C4-2B (cell line): Measurements from ENCODE around the gene ESRRG.

Experiments used
- ZFX ChIP-seq: fragments of 450-650 bp; IDR thresholded peaks from 2 replicates; pipeline ENCODE4 v1.6.1; 2017
- TF ChIP-seq, protein P1 (sequence below): fragments of 450-650 bp; conservative IDR thresholded peaks from 2 replicates; pipeline ENCODE4 v1.5.1; 2017; ENCODE audit warnings: mild to moderate bottlenecking

DNA sequence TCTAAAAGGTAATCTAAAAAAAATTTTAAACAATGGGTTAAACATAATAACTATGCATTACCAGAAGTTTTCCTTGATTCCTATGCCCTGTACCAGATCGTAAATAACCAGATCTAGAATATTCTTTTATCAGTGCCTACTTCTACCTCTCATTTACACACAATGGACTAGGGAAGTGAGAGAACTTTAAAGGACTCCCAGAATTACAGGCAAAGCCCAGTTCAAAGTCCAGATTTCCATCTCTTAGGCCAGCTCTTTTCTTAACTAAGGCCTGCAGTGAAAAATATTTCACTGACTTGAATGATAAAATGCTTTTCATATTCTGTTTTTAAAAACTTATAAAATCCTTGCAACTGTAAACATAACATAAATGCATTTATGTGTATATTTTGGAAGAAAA lies 32.6 kb downstream of the ESRRG start:
- TF ChIP-seq, protein P1, sequence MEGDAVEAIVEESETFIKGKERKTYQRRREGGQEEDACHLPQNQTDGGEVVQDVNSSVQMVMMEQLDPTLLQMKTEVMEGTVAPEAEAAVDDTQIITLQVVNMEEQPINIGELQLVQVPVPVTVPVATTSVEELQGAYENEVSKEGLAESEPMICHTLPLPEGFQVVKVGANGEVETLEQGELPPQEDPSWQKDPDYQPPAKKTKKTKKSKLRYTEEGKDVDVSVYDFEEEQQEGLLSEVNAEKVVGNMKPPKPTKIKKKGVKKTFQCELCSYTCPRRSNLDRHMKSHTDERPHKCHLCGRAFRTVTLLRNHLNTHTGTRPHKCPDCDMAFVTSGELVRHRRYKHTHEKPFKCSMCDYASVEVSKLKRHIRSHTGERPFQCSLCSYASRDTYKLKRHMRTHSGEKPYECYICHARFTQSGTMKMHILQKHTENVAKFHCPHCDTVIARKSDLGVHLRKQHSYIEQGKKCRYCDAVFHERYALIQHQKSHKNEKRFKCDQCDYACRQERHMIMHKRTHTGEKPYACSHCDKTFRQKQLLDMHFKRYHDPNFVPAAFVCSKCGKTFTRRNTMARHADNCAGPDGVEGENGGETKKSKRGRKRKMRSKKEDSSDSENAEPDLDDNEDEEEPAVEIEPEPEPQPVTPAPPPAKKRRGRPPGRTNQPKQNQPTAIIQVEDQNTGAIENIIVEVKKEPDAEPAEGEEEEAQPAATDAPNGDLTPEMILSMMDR: no peak
- no peak for TF ChIP-seq ZFX
